A549 treated with AZD2906 at 1 μM for 4 hours (cell line): ENCODE results near the gene AREG. TPM values are rescaled to one million over a fixed set of nuclear protein-coding genes. Genes with fewer than 3 reads are reported as not detected.

Source experiments
- total RNA-seq: library from RNA; stranded (reverse); fragments of 200-300 nt; extraction: Qiagen RNA extraction; gene quantifications from 5 replicates; pipeline ENCODE4 v1.2.3, GENCODE V29; 2022

The AREG gene
- total RNA-seq, result 21.5 to 26.2 TPM (median 22.4 TPM) in 5 replicates

GRCh38 chr4:74444891-74445642 is at the start of gene AREG:
AREG (plus strand) TSS chr4:74445136; CDS start chr4:74445346, 210 bp downstream.

Other genes starting within 250 kb of the AREG start
- gene EPGN, start 136.7 kb upstream of the AREG start, total RNA-seq, result not detected in 5 replicates
- gene EREG, start 80.0 kb upstream of the AREG start, total RNA-seq, result 8.7 to 12.4 TPM (median 10.5 TPM) in 5 replicates